Measurements from ENCODE around the gene TRPM2. TPM values are rescaled to one million over a fixed set of nuclear protein-coding genes. Genes with fewer than 3 reads are reported as not detected.

TRPM2 gene
- total RNA-seq, 4 donors from 2014 or later, result 0.29 to 3.1 (median 1.8) TPM

- H3K9me3 ChIP-seq, result no peaks in the 10 kb centered on the region
- H3K36me3 ChIP-seq, result no peaks in the 10 kb centered on the region
- H3K27me3 ChIP-seq, result no peaks in the 10 kb centered on the region
- DNase-seq, result no peak
- H3K27ac ChIP-seq, result no peak overlapping the region
- TF ChIP-seq POLR2A (IDR thresholded peaks at IDR 0.05) (no peak), CTCF (IDR thresholded peaks at IDR 0.05) (no peak)
- no peaks in the 10 kb centered on the region for H3K4me1 ChIP-seq
- intact Hi-C loops (cut with DNase I; ENCODE audit: low total_unique reads), result no loop called here
- no peak overlapping the region for H3K4me3 ChIP-seq
Observed at GRCh38 chr21:44317871-44318270, 35.5 kb upstream of the TRPM2 start.

GRCh38 chr21:44318489-44319285, 34.7 kb upstream of the TRPM2 start:
- Histone ChIP-seq H3K4me3 (no peak overlapping the region), H3K27me3 (no peaks in the 10 kb centered on the region), H3K27ac (no peak overlapping the region), H3K36me3 (no peaks in the 10 kb centered on the region), H3K4me1 (no peaks in the 10 kb centered on the region), H3K9me3 (no peaks in the 10 kb centered on the region)
- intact Hi-C loops (cut with DNase I; ENCODE audit: low total_unique reads), result no loop called here
- no peak for DNase-seq
- TF ChIP-seq POLR2A (IDR thresholded peaks at IDR 0.05), result no peak

GRCh38 chr21:44319407-44320065, 33.9 kb upstream of the TRPM2 start:
- no peak for DNase-seq
- Histone ChIP-seq H3K27ac (no peak overlapping the region), H3K4me3 (no peak overlapping the region), H3K36me3 (no peaks in the 10 kb centered on the region), H3K4me1 (no peaks in the 10 kb centered on the region), H3K27me3 (no peaks in the 10 kb centered on the region), H3K9me3 (no peaks in the 10 kb centered on the region)
- intact Hi-C loops (cut with DNase I; ENCODE audit: low total_unique reads), result no loop called here
- TF ChIP-seq POLR2A (IDR thresholded peaks at IDR 0.05) (no peak), CTCF (IDR thresholded peaks at IDR 0.05) (no peak)

DNA sequence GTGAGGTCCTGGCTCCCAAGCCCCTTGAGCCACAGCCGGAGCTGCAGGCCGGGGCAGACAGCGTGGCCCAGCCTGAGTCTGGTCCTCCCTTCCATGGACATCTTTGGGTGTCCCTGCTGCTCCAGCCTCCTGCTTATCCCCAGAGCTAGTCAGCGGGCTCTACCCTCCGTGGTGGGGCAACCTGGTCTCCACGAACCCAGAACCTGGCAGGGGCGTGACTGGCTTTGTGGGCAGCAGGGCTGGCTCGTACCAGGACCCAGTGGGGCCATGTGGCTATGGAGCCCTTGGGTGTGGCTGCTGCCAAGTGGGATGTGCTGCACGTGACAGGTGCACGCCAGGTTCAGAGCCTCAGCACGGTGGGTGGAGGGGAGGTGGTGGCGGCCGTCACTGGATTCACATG, 32.6 kb upstream of the TRPM2 start:
- H3K27ac ChIP-seq, result no peak overlapping the region
- intact Hi-C loops (cut with DNase I; ENCODE audit: low total_unique reads), result no loop called here

GRCh38 chr21:44321846-44322450, 31.5 kb upstream of the TRPM2 start:
- no peaks in the 10 kb centered on the region for H3K36me3 ChIP-seq
- intact Hi-C loops (cut with DNase I; ENCODE audit: low total_unique reads), result no loop called here
- TF ChIP-seq POLR2A (IDR thresholded peaks at IDR 0.05) (no peak), CTCF (IDR thresholded peaks at IDR 0.05) (no peak)
- H3K4me1 ChIP-seq, result no peaks in the 10 kb centered on the region
- H3K4me3 ChIP-seq, result no peak overlapping the region
- no peak for DNase-seq
- H3K9me3 ChIP-seq, result no peaks in the 10 kb centered on the region
- H3K27me3 ChIP-seq, result no peaks in the 10 kb centered on the region
- H3K27ac ChIP-seq, result no peak overlapping the region

More for the DNA sequence above, 32.6 kb upstream of the TRPM2 start:
- Histone ChIP-seq H3K36me3 (no peaks in the 10 kb centered on the region), H3K4me3 (no peak overlapping the region), H3K27me3 (no peaks in the 10 kb centered on the region), H3K9me3 (no peaks in the 10 kb centered on the region), H3K4me1 (no peaks in the 10 kb centered on the region)
- DNase-seq, result no peak
- TF ChIP-seq CTCF (IDR thresholded peaks at IDR 0.05) (no peak), POLR2A (IDR thresholded peaks at IDR 0.05) (no peak)
